NB4 (cell line): Measurements from ENCODE around the gene SLC18A3.

Source experiments
- DNase-seq: peaks from one replicate; pipeline ENCODE4 v3.0.0; 2010; ENCODE audit warnings: low read depth
- H3K4me3 ChIP-seq: one replicate; pipeline ENCODE4 v1.5.1; 2011; ENCODE audit warnings: mild to moderate bottlenecking, low read depth, low read length, moderate library complexity
- MYC ChIP-seq: IDR thresholded peaks from 2 replicates; pipeline ENCODE4 v1.6.1; 2011; ENCODE audit warnings: low read depth, low read length
- POLR2A ChIP-seq: IDR thresholded peaks from 2 replicates; pipeline ENCODE4 v1.6.1; 2011; ENCODE audit warnings: mild to moderate bottlenecking; ENCODE audit not compliant: insufficient read length; ENCODE audit errors: extremely low read depth
- TF ChIP-seq, protein P1 (sequence below): IDR thresholded peaks from one replicate; pipeline ENCODE4 v1.5.1; 2012; ENCODE audit warnings: low read depth, low read length
- TF ChIP-seq, protein P2 (sequence below): IDR thresholded peaks from 2 replicates; pipeline ENCODE4 v1.6.1; 2011; ENCODE audit warnings: low read depth, low read length

SLC18A3 gene

DNA sequence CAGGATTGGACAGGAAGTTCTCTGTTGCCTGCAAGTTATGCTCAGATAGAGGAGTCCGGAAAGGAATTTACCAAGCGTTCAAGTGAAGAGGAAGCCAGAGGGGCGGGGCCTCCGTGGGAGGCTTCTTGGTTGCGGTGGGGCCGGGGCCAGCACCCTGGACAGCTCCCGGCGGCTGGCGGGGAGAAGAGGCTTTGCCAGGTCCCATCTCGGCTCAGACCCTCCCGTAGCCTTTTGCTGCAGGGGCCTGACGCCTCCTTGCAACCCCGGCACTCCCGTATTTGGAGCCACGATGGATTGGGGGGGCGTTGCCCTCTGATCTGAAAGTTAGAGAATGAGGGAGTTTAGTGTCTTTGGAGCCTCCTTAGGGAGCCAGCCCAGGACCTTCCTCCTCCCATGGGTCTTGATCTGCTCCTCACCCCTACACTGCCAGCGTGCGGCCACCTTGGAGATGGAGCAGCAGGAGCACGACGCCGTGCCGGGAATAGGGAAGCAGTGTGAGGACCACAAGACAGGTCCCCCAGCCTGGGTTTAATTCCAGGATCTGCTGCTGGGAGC is 3.1 kb upstream of the SLC18A3 start:
- TF ChIP-seq, protein P1, sequence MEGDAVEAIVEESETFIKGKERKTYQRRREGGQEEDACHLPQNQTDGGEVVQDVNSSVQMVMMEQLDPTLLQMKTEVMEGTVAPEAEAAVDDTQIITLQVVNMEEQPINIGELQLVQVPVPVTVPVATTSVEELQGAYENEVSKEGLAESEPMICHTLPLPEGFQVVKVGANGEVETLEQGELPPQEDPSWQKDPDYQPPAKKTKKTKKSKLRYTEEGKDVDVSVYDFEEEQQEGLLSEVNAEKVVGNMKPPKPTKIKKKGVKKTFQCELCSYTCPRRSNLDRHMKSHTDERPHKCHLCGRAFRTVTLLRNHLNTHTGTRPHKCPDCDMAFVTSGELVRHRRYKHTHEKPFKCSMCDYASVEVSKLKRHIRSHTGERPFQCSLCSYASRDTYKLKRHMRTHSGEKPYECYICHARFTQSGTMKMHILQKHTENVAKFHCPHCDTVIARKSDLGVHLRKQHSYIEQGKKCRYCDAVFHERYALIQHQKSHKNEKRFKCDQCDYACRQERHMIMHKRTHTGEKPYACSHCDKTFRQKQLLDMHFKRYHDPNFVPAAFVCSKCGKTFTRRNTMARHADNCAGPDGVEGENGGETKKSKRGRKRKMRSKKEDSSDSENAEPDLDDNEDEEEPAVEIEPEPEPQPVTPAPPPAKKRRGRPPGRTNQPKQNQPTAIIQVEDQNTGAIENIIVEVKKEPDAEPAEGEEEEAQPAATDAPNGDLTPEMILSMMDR = no peak
- TF ChIP-seq, protein P2, sequence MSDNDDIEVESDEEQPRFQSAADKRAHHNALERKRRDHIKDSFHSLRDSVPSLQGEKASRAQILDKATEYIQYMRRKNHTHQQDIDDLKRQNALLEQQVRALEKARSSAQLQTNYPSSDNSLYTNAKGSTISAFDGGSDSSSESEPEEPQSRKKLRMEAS = peak; percentile 70
- peak; percentile 61 for TF ChIP-seq MYC
- DNase-seq = peak; percentile 91
- no peak overlapping the region for H3K4me3 ChIP-seq

DNA sequence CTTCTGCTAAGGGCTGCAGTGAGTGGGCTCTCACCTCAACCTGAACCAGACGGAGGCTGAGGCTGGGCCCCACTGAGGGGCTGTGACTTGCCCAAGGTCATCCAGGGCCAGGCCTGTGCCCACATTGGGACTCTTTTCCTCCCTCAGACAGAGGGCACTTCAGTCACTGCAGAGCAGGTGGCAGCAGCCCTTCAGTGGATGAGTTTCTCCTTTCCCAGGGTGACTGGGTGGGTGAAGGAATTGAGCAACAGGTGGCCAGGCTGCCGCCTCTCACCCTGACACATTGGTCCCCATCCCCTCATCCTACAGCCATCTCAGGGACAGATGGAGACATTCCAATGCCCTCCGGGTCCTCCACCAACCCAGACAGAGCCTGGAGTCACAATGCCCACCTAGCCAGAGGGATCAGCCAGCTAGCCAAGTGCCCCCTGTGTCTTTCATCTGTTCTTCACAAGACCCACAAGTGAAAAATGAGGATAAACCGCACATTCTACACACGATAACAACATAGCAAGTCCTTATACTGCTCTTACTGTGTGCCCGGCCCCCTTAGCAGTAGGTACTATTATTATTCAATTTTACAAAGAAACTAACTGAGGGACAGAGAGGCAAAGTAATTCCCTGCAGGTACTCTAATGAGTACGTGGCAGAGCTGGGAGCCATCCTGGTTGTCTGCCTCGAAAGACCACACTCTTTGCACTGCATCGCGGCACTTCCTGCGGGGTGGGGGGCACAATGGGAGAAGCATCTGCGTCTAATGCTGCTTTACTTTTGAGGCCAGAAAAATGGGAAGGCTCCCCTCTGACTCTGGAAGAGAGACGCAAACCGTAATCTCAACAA is 1.7 kb upstream of the SLC18A3 start:
- H3K4me3 ChIP-seq = no peak overlapping the region
- TF ChIP-seq, protein P1 = no peak
- no peak for TF ChIP-seq MYC
- TF ChIP-seq, protein P2 = no peak
- no peak for TF ChIP-seq POLR2A
- no peak for DNase-seq

DNA sequence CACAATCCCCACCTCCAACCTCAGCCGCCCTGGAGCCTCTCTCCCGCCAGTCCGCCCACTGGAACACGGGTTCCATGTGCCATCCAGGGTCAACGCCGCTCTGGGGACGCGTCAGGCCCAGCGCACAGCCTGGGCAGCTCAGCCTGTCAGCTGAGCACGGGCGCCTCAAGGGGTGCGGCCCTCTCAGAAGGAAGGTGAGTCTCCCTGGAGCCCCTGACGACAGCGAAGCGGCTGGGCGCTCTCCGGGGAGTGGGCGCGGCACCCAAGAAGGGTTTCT is 1.2 kb upstream of the SLC18A3 start:
- no peak overlapping the region for H3K4me3 ChIP-seq
- no peak for DNase-seq
- TF ChIP-seq, protein P2 = no peak
- TF ChIP-seq POLR2A = no peak

DNA sequence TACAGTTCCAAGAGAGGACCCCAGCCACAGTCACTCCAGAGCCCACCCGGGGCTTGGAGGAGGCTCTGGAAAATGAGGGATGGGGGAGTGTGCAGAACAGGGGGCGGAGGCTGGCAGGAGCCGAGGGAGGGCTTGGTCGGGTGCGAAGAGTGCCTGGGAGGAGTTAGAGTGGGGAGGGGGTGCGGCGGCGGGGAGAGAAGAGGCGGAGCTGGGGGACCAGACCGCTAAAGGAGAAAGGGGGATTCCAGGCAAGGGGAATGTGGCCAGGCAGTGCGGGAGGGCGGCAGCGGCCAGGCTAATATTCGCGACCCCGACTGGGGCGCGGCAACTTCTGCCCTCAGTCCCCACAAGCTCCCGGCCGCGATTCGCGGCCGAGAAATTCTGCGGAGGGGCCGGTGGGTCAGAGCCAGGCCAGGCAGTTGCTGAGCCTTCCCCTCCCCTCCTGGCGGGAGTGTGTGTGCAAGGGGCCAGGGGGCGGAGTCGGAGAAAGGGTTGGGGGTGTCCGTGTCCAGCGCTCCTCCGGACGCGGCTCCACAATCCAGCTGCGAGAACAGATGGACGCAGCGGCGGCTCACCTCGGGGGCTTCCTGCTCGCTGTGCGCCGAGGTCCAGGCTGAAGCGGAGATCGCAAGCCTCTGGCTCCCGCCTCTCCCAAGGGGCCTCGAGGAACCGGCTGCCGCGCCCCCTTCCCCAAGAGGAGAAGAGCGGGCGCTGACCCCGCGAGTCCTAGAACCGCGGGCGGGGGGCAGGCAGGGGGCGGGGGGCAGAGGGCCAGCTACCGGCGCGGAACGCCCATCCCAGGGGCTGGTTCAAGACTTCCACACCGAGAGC is 612 bp upstream of the SLC18A3 start:
- H3K4me3 ChIP-seq = no peak overlapping the region
- no peak for DNase-seq
- TF ChIP-seq, protein P1 = no peak
- TF ChIP-seq POLR2A (no peak), MYC (no peak)
- TF ChIP-seq, protein P2 = no peak

DNA sequence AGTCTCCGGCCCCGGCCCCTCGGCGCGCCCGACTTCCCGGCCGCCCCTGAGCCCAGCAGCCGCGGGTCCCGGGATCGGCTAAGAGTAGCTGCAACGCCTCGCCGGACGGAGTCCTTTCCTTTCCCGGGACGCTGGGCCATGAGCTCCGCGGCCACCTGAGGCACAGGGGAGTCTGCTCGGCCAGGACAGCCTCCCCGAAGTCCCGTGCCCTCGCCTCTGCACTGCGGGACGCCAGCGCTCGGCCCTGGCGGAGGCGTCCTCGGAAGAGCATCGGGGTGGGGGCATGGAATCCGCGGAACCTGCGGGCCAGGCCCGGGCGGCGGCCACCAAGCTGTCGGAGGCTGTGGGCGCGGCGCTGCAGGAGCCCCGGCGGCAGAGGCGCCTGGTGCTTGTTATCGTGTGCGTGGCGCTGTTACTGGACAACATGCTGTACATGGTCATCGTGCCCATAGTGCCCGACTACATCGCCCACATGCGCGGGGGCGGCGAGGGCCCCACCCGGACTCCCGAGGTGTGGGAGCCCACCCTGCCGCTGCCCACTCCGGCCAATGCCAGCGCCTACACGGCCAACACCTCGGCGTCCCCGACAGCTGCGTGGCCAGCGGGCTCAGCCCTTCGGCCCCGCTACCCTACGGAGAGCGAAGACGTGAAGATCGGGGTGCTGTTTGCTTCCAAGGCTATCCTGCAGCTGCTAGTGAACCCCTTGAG is 502 bp downstream of the SLC18A3 start:
- DNase-seq = no peak
- TF ChIP-seq MYC (no peak), POLR2A (no peak)
- TF ChIP-seq, protein P2 = no peak
- TF ChIP-seq, protein P1 = no peak
- H3K4me3 ChIP-seq = no peak overlapping the region
